Neuronal stem cell (in vitro differentiated cells): ENCODE data around the gene ZNF425.

Source experiments
- DNase-seq: peaks from one replicate; pipeline ENCODE4 v3.0.0-alpha.2; 2013; ENCODE audit warnings: low spot score
- H2AFZ ChIP-seq: one replicate; pipeline ENCODE4 v1.6.1; 2013; ENCODE audit warnings: mild to moderate bottlenecking, low read length, inconsistent platforms
- H2AK5ac ChIP-seq: 2 replicates; pipeline ENCODE4 v1.6.1; 2013; ENCODE audit warnings: low read depth, mild to moderate bottlenecking, inconsistent platforms, low read length, moderate library complexity, mixed read lengths
- H2BK120ac ChIP-seq: 2 replicates; pipeline ENCODE4 v1.6.1; 2013; ENCODE audit warnings: low read depth, mild to moderate bottlenecking, inconsistent platforms, low read length, moderate library complexity, mixed read lengths
- H2BK12ac ChIP-seq: one replicate; pipeline ENCODE4 v1.6.1; 2013; ENCODE audit warnings: low read length, inconsistent platforms
- H2BK15ac ChIP-seq: 2 replicates; pipeline ENCODE4 v1.6.1; 2013; ENCODE audit warnings: mild to moderate bottlenecking, low read length, inconsistent platforms, mixed read lengths
- H2BK5ac ChIP-seq: one replicate; pipeline ENCODE4 v1.6.1; 2013; ENCODE audit warnings: inconsistent platforms, mild to moderate bottlenecking, low read length, moderate library complexity
- H3K14ac ChIP-seq: one replicate; pipeline ENCODE4 v1.6.1; 2013; ENCODE audit warnings: low read length, inconsistent platforms
- H3K18ac ChIP-seq: 2 replicates; pipeline ENCODE4 v1.6.1; 2013; ENCODE audit warnings: low read length, inconsistent platforms
- H3K23ac ChIP-seq: 2 replicates; pipeline ENCODE4 v1.6.1; 2013; ENCODE audit warnings: low read depth, mild to moderate bottlenecking, mixed read lengths, low read length, inconsistent platforms; ENCODE audit not compliant: poor library complexity
- H3K27ac ChIP-seq: replicated peaks from 3 replicates; pipeline ENCODE4 v1.5.1; 2013; ENCODE audit warnings: low read length, inconsistent platforms
- H3K27me3 ChIP-seq, 3 experiments: 2 replicates each; pipeline ENCODE4 v1.6.1; 2013; ENCODE audit warnings: low read length in 3 of 3, mild to moderate bottlenecking in 2 of 3, inconsistent platforms in 1 of 3, low read depth in 1 of 3, mixed read lengths in 1 of 3, moderate library complexity in 1 of 3; ENCODE audit not compliant: control insufficient read depth in 3 of 3, insufficient read depth in 3 of 3
- H3K36me3 ChIP-seq, 2 donors: replicated peaks in 1 of 2; 2 replicates each; pipeline ENCODE4 v1.6.1; 2013; ENCODE audit warnings: low read length in 2 of 2; ENCODE audit not compliant: control insufficient read depth in 2 of 2, insufficient read depth in 2 of 2
- H3K4ac ChIP-seq: 2 replicates; pipeline ENCODE4 v1.6.1; 2013; ENCODE audit warnings: inconsistent platforms, mild to moderate bottlenecking, low read length, moderate library complexity
- H3K4me1 ChIP-seq, 2 donors: 1 replicate in 1 of 2; 2 replicates in 1 of 2; pipeline ENCODE4 v1.6.1; 2013; ENCODE audit warnings: low read length in 2 of 2, low read depth in 1 of 2; ENCODE audit not compliant: control insufficient read depth in 2 of 2, insufficient read depth in 1 of 2
- H3K4me2 ChIP-seq: one replicate; pipeline ENCODE4 v1.6.1; 2013; ENCODE audit warnings: mild to moderate bottlenecking, low read length, inconsistent platforms; ENCODE audit not compliant: insufficient read depth, poor library complexity, severe bottlenecking
- H3K4me3 ChIP-seq, 2 donors: 2 replicates each; pipeline ENCODE4 v1.5.1; 2013; ENCODE audit warnings: low read length in 2 of 2, mild to moderate bottlenecking in 2 of 2, inconsistent platforms in 1 of 2, moderate library complexity in 1 of 2
- H3K79me1 ChIP-seq: one replicate; pipeline ENCODE4 v1.6.1; 2013; ENCODE audit warnings: low read depth, mild to moderate bottlenecking, inconsistent platforms, low read length, moderate library complexity
- H3K9ac ChIP-seq: one replicate; pipeline ENCODE4 v1.6.1; 2013; ENCODE audit warnings: mild to moderate bottlenecking, low read depth, low read length, inconsistent platforms; ENCODE audit not compliant: poor library complexity
- H3K9me3 ChIP-seq, 2 donors: replicated peaks in 1 of 2; 2 replicates each; pipeline versions ENCODE3 to v1.6.1; 2013; ENCODE audit warnings: low read length in 2 of 2, mild to moderate bottlenecking in 2 of 2, inconsistent platforms in 1 of 2, low read depth in 1 of 2, mixed read lengths in 1 of 2, moderate library complexity in 1 of 2; ENCODE audit not compliant: control insufficient read depth in 2 of 2, insufficient read depth in 1 of 2
- H4K8ac ChIP-seq: one replicate; pipeline ENCODE4 v1.6.1; 2013; ENCODE audit warnings: low read depth, mild to moderate bottlenecking, inconsistent platforms, low read length, moderate library complexity
- H4K91ac ChIP-seq: one replicate; pipeline ENCODE4 v1.6.1; 2013; ENCODE audit warnings: low read length, low read depth, mild to moderate bottlenecking, inconsistent platforms; ENCODE audit not compliant: poor library complexity
- WGBS, 2 donors: extraction: QIAGEN DNeasy Blood & Tissue Kit; methylation state at CpG; one replicate each; pipeline ENCODE4 v1.1.7; 2013; ENCODE audit warnings: missing lambda C conversion rate in 2 of 2, mixed read lengths in 1 of 2; ENCODE audit not compliant: insufficient read length in 2 of 2, insufficient replicate concordance in 1 of 2; ENCODE audit errors: extremely low coverage in 2 of 2; 5-methylcytosine and 5-hydroxymethylcytosine counted together

The ZNF425 gene

DNA sequence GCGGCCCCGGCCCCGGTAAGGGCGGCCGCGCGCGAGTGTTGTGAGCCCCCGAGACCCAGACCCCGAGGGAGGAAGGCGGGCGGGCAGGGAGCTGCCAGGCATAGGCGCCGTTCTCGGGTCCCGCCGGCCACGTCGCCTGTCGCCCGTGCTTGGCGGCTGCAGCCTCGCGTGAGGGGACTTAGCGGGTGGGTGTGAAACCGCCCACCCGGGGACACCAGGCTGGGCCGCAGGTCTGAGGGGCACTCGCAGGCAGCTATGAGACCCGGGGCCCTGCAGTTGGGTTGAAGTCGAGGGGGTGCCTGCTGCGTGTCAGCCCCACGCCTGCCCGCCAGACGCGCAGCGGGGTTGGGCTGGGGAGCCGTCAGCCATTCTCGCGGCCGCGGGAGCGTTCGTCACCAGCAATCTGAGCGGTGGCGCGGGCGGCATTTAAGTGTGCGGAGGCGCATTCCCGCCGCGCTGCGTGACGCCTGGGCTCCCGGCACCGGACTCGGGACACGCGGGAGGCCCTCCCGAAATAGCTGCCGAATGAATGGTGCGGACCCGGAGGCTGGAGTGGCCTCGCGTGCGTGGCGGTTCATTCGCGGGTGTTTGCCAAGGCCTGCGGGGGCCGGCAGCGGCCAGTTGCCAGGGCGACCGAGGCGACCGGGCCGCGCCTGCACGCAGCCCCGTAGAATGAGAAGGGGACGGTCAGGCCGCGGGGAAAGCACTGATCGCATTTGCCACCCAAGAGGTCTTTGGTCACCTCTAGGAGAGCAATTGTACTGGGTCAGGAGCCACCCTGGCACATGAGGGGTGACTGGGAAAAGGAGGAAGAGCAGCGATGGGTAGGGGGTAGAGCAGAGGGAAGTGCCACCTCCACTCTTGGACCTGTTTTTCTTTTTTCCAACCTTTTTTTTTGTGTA, 21.9 kb upstream of the ZNF425 start:
- Histone ChIP-seq H3K36me3 (peaks cover 0 to 16% of the 10 kb centered on the region in 2 donors), H3K79me1 (peaks cover 15% of the 10 kb centered on the region), H3K23ac (peak overlapping the region; percentile 96), H3K9me3 (no peaks in the 10 kb centered on the region), H4K91ac (no peak overlapping the region), H3K14ac (peak overlapping the region; percentile 89), H2AK5ac (peak overlapping the region; percentile 84), H3K4me1 (peaks cover 0 to 3% of the 10 kb centered on the region in 2 donors), H4K8ac (peak overlapping the region; percentile 96), H3K27me3 (no peaks in the 10 kb centered on the region), H3K4me3 (peak overlapping the region; percentile 90 to 99), H2AFZ (peak overlapping the region; percentile 95), H2BK120ac (no peak overlapping the region), H2BK5ac (peak overlapping the region; percentile 0), H3K18ac (peak overlapping the region; percentile 99), H3K4me2 (peak overlapping the region; percentile 78), H2BK12ac (no peak overlapping the region), H2BK15ac (peak overlapping the region; percentile 58), H3K4ac (no peak overlapping the region), H3K9ac (peak overlapping the region; percentile 98), H3K27ac (peak overlapping the region; percentile 58)
- DNase-seq: peak; percentile 59
- no CpG with 5 or more reads among the region's 86 CpGs for WGBS, 2 donors

DNA sequence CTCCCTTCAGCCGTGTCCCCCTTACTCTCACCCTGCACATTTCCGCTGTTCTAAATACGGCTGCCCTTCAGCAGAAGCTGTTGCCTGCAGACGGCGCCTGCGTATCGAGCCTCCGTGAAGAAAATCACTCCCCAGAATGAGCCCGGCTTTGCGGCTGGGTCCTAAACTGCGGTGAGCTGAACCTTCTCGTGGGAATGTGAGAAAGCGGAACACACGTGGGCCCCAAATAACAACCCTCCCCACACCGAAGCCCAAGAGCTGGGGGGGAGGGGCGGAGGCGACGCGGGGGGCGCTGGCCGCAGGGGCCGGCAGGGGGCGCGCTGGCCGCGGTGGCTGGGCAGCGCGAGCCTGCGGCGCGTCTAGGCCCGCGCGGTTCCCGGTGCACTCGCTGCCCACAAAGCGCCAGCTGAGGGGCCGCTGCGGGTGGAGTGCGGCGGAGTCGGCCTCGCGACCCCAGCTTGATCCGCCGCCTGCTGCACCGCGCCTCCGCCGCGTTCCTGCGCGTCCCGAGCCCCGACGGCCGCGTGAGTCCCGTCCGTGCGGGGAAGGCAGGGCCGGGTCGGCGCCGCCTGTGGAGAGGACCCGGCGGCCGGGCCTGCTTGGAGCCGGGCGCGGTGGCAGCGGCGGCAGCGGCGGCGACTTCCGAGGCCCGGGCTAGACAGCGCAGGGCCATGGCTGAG, 21.1 kb upstream of the ZNF425 start, which contains the start of gene ZNF398:
Gene ZNF398 (plus strand): TSS at position 382 of the 680 bp plus-strand sequence. CDS start 290 bp downstream, at position 672.
- Histone ChIP-seq H3K14ac (peak within 1 kb of the TSS; percentile 89), H2AK5ac (peak within 1 kb of the TSS; percentile 84), H3K79me1 (peaks cover 15% of the 10 kb centered on the region), H3K36me3 (peaks cover 0 to 13% of the 10 kb centered on the region in 2 donors), H3K27me3 (no peaks in the 10 kb centered on the region), H3K23ac (peak within 1 kb of the TSS; percentile 96), H4K91ac (no peak within 1 kb of the TSS), H3K4me2 (peak within 1 kb of the TSS; percentile 78), H3K4me1 (peaks cover 0 to 3% of the 10 kb centered on the region in 2 donors), H3K27ac (peak within 1 kb of the TSS; percentile 58), H3K9ac (peak within 1 kb of the TSS; percentile 98), H2BK5ac (peak within 1 kb of the TSS; percentile 0), H2AFZ (peak within 1 kb of the TSS; percentile 95), H2BK120ac (no peak within 1 kb of the TSS), H3K4me3 (peak within 1 kb of the TSS; percentile 90 to 99), H3K18ac (peak within 1 kb of the TSS; percentile 99), H3K4ac (no peak within 1 kb of the TSS), H3K9me3 (no peaks in the 10 kb centered on the region), H4K8ac (peak within 1 kb of the TSS; percentile 96), H2BK15ac (peak within 1 kb of the TSS; percentile 58), H2BK12ac (no peak within 1 kb of the TSS)
- DNase-seq: peak; percentile 80
- WGBS, 2 donors: no CpG with 5 or more reads among the region's 79 CpGs

DNA sequence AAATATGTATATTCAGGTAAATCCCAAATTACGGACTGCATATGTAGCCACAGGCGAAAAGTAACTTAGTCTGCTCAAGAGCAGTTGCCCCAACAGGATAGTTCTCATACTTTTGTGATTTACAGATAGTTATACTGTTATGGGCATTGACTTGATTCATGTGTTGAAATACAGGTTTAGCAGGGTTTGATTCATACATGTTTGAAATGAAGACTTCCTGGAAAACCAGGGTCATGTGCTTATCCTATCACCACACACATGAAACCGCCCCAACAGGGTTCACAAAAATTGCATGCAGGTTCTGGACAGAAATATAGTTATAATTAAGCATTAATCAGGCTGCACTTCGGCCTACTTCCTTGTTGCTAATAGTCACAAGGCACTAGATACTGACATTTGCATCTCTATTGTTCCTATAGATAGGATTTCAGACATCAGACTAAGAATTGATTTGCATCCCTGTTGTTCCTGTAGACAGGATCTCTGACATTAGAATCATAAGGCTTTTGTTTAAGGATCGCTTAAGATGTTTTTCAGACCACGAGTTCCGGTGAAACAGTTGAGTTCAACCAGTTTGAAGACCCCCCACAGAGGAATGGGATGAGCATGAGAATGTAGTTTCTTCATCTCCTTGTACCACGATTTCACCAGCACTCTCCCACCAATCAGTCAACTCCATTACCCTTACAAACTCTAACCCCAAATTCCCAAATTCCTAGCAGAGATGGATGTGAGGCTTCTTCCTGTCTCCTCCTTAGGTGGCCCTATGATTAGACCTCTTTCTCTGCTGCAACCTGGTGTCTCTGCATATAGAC, 19.1 kb upstream of the ZNF425 start:
- Histone ChIP-seq H3K18ac (no peak overlapping the region), H3K36me3 (peaks cover 0 to 6% of the 10 kb centered on the region in 2 donors), H2BK15ac (no peak overlapping the region), H2BK12ac (no peak overlapping the region), H4K91ac (no peak overlapping the region), H3K4me3 (no peak overlapping the region), H3K4me2 (no peak overlapping the region), H3K23ac (no peak overlapping the region), H3K27ac (no peak overlapping the region), H3K9me3 (no peaks in the 10 kb centered on the region), H4K8ac (no peak overlapping the region), H3K79me1 (peaks cover 13% of the 10 kb centered on the region), H3K14ac (no peak overlapping the region), H2BK120ac (no peak overlapping the region), H3K27me3 (no peaks in the 10 kb centered on the region), H2AFZ (no peak overlapping the region), H3K4ac (no peak overlapping the region), H2AK5ac (no peak overlapping the region), H3K9ac (no peak overlapping the region), H2BK5ac (no peak overlapping the region), H3K4me1 (peaks cover 0 to 3% of the 10 kb centered on the region in 2 donors)
- no CpG with 5 or more reads among the region's 8 CpGs for WGBS, 2 donors
- DNase-seq: no peak
